HG03159 (cell line): ENCODE measurements around the gene EIF3K.
A peak's percentile ranks its signal among the peaks of the same experiment; 100 is the strongest.
"Not testable (repeated sequence)": the region's sequence is repeated elsewhere in the genome, so short reads cannot be mapped to it uniquely, and the experiment has no call there.

Experiments
- ATAC-seq: cut with Tn5 transposase; IDR thresholded peaks from one replicate; pipeline ENCODE4 v1.9.1; 2021; ENCODE audit warnings: mild to moderate bottlenecking, moderate library complexity; ENCODE audit not compliant: unreplicated experiment

Gene EIF3K, protein sequence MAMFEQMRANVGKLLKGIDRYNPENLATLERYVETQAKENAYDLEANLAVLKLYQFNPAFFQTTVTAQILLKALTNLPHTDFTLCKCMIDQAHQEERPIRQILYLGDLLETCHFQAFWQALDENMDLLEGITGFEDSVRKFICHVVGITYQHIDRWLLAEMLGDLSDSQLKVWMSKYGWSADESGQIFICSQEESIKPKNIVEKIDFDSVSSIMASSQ

GRCh38 chr19:38618590-38619360 is at the start of gene EIF3K:
TSS of gene EIF3K (plus strand) at chr19:38619188. CDS start at chr19:38619269, 81 bp downstream.
- ATAC-seq, result peak; percentile 39

DNA sequence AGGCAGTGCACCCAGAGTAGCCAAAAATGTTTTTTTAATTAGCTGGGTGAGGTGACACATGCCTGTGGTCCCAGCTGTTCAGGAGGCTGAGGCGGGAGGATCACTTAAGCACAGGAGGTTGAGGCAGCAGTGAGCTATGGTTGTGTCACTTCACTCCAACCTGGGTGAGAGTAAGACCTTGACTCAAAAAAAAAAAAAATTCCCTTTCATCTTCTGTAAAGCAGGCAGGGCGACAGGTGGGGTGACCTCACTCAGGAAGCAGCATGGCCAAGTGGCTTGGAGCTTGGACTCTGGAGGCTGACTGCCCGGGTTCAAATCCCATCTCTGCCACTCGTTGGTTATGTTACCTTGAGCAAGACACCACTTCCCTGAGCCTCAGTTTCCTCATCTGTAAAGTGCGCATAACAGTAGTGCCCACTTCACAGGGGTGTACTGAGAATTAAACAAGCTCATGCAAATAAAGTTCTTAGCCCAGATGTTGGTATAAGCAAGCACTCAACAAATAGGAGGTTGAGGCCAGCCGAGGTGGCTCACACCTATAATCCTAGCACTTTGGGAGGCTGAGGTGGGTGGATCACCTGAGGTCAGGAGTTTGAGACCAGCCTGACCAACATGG is 49.5 kb upstream of the EIF3K start:
- ATAC-seq, result no peak

DNA sequence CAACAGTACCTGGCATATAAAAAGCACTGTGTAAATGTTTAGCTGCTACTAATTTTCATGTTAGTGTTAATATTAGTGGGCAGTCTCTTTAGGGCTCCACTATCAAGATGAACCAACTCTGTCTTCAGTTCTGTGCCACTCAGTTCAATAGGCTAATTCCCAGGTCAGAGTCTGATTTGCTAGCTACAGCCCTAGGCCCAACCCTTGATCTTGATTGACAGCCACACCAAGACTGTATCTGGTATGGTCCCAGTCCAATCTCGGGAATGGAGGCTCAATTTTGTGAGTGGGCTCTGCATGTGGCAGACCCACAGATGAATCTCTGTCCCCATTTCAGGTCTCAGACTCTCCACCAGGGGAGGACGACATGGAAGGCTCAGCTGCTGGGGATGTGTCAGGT is 47.3 kb upstream of the EIF3K start:
- ATAC-seq, result no peak

GRCh38 chr19:38577826-38578225 is 41.2 kb upstream of the EIF3K start:
- ATAC-seq, result no peak

GRCh38 chr19:38579304-38579703 is 39.7 kb upstream of the EIF3K start:
- not testable (repeated sequence) for ATAC-seq

DNA sequence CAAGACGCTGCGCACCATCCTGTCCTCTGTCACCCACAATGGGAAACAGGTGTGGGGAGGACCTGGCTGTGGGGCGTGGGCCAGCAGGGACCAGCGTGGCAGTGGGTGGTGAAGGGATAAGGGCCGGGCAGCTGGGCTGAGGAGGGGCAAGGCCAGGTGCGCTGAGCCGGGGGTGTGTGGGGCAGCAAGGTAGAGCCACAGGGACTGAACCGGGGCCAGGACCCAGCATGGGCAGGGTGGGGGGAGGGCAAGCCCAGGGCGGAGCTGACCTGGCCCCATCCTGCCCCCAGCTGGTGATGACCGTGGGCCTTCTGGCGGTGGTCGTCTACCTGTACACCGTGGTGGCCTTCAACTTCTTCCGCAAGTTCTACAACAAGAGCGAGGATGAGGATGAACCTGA is 38.9 kb upstream of the EIF3K start:
- no peak for ATAC-seq

GRCh38 chr19:38583219-38583984 is 35.6 kb upstream of the EIF3K start:
- peak; percentile 52 for ATAC-seq

GRCh38 chr19:38583985-38584305 is 35.0 kb upstream of the EIF3K start:
- ATAC-seq, result no peak

DNA sequence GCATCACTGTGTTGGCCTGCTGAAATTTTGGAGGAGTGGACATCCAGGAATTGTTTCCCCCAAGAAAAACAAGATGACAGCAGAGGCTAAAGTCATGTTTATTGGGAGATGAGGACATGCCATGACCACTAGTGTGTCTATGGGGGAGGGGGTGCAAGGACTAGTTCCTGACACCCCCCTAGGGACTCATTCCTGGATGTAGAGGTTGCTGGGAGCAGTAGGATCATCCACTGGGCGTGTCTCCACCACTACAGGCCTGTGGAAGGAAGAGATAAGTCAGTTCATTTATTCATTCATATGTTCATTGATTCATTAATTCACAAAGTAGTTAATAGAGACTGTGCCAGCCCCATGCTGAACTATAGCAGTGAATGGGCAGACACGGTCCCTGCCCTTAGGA is 31.4 kb upstream of the EIF3K start:
- ATAC-seq, result no peak

- no peak for ATAC-seq
Measured at GRCh38 chr19:38588041-38588440, 30.9 kb upstream of the EIF3K start.

GRCh38 chr19:38592940-38593339 is 26.0 kb upstream of the EIF3K start:
- ATAC-seq, result no peak

DNA sequence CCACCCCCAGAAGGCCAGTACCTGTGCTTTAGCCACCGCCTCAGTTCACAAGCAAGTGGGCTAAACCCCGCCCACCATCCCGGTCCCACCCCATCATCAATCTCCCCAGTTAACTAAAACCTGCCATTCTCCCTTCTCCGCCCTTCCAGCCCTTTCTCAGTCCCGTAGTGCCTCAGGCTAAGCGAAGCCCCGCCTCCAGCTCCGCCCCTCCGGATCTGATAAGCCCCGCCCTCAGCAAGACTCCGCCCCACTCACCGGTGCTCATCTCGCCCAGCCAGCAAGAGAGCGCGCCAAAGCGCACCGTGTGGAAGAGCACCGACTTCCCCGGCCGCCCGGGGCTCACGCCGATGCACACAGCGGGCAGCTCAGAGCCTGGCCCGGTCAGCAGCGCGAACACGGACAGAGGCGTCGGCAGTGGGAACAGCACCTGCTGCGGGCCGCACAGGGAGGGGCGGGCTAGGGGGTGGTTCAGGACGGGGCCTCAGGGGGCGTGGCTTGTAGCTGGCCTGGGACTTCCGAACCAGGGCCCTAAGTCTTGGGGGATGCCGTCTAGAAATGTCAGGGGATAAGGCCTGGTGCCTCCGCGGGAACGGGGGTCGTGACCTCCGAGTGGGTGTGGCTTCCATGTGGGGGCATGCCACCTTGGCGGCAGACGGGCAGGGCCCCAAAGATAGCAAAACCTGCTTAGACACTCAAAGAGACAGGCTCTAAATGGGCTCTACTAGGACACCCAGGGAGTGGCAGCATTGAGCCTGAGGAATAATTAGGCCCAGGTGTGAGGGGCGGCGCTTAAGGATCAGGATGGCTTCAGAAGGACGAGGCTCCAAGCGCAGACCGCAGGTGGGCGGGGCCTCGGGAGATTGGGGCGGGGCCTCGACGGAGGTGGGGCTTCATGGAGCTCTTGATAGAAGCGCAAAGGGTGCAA is 22.7 kb upstream of the EIF3K start:
- no peak for ATAC-seq

DNA sequence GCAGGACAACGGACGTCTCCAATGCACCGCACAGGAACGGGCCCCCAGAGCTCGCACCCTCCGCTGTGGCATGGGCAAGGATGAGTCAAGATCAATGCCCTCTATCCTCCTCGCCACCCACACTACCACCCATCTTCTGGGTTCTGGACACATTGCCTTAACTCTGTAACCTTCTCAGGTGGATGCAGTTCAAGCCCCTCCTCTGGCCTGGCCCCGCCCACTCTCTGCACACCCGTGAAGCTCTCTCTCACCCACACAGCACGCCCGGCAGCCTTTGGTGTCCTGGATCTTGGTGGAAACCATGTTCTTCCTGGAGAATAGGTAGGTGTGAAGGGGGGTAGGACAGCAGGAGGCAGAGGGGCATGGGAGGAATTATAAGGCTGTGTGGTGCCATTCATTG is 21.9 kb upstream of the EIF3K start:
- ATAC-seq, result no peak

- ATAC-seq, result no peak
Measured at GRCh38 chr19:38599722-38600121, 19.3 kb upstream of the EIF3K start.

DNA sequence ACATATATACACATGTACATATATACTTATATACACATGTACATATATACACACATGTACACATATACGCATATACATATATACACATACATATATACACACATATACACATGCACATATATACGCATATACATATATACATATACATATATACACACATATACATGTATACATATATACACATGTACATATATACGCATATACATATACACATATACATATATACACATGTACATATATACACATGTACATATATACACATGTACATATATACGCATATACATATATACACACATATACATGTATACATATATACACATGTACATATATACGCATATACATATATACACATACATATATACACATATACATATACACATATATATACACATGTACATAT is 16.1 kb upstream of the EIF3K start:
- not testable (repeated sequence) for ATAC-seq

- no peak for ATAC-seq
Measured at GRCh38 chr19:38606131-38606530, 12.9 kb upstream of the EIF3K start.

DNA sequence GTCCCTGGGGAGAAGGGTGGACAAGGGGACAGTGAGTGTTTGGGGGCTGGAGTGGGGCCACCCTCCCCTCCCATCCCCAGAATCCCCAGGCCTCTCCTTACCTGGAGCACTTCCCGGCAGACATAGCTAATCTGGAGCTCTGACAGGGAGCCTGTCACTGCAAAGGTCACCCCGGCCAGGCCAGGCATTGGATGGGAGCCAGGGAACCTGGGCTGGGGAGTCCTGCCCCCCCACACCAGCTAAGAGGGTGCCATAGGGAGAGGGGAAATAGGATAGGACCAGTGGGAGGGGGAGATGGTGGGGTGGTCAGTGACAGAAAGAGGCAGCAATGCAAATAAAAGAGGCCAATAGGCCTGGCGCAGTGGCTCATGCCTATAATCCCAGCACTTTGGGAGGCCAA is 4.7 kb upstream of the EIF3K start:
- ATAC-seq, result no peak

DNA sequence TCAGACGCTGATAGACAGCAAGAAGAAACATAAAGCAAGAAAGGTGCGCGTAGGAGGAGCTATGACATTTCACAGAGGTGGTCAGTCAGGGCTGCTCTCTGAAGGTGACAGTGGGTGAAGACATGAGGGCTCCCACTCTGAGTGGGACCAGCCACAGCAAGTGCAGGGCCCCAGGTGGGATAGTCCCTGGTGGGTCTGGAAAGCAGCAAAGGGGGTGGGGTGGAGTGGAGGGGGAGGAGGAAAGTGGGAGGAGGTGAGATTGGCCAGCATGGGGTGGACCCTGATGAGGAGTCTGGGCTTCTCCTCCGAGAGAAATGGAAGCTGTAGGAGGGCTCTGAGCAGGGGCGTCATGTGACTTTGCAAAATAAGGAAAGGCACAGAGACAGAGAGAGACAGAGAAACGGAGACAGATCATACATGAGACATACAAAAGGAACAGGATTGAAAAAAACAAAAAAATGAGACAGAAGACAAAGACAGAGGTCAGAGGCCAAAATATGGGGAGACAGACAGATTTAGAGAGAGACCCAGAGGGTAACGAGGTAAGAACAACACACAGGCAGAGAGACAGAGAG is 3.9 kb upstream of the EIF3K start:
- no peak for ATAC-seq

- no peak for ATAC-seq
Measured at GRCh38 chr19:38616265-38616664, 2.7 kb upstream of the EIF3K start.

DNA sequence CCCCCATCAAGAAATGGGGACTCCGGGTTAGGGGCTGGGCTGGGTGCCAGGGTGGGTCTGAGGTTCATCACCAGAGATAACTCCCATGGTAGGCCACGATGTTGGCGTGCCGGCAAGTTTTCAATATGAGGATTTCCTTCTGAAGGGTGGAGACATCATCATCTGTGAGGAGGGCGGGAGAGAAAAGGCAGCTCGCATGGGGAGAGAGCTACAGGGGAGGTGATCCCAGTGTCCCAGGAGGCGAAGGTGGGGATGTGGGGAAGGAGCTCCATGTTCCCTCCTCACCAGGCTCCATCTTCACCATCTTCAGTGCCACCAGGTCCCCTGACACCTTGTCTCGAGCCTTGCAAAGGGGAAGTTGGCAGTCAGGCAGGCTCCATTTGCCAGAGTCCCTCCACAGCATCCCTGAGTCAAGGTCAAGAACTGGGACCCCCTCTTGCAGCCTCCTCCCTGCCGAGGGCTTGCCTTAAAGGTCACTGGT is 1.7 kb upstream of the EIF3K start:
- ATAC-seq, result peak; percentile 1
